NCI-H774 (cell line): ENCODE measurements around the gene NFIA.

ENCODE experiments used
- DNase-seq: peaks from one replicate; lab custom pipeline; 2025; lab: John Stamatoyannopoulos, UW

Gene NFIA

GRCh38 chr1:61434276-61434675 is 351.9 kb downstream of the NFIA start:
- DNase-seq: no peak

DNA sequence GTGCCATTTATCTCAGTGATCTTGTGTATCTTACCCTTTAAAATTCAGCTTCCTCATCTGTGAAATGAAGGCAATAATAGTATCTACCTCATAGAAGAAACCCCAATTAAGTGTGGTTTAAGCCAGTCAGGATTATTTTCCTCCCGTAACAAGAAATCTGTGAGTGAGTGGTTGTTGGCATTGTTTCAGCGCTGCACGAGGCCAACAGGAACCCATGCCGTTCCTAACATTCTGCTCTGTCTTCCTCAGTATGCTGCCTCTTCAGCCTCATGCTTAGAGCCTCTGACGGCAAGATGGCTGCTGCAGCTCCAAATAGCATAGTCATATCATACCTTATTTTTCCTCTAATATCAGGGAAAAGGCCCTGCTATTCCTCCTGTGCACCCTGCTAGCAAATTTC is 352.9 kb downstream of the NFIA start:
- DNase-seq: no peak

GRCh38 chr1:61436016-61436415 is 353.7 kb downstream of the NFIA start:
- no peak for DNase-seq

- DNase-seq: no peak
Observed at GRCh38 chr1:61436491-61437120, 354.2 kb downstream of the NFIA start.

- DNase-seq: peak; percentile 41
Observed at GRCh38 chr1:61439234-61439633, 356.9 kb downstream of the NFIA start.

DNA sequence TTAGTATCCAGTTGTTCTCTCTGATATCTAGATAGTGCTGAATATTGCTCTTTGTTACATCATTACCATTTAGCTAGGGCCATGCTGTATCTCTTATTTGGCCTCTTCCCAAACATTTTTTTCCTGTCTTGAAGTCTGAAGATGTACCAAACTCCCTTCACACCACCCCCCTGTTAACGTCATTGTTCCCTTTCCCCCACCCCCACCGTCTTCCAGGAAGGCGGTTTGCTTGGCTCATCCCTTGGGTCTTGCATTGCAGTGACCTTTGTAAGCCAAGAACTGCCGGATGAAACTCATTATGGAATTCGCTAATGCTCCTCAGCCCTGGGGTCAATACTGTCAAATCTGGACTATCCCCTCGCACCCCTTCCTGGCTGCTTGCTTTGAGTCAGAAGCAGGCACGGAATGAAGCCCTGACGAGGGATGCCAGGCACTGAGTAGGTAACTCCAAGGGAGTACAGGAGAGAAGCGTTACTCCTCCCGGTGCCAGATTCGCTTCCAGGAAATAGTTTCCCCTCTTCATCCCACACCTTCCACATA is 359.4 kb downstream of the NFIA start:
- DNase-seq: no peak

GRCh38 chr1:61442544-61442943 is 360.2 kb downstream of the NFIA start:
- no peak for DNase-seq

- no peak for DNase-seq
Observed at GRCh38 chr1:61444288-61444687, 361.9 kb downstream of the NFIA start.

GRCh38 chr1:61445269-61445825 is 363.0 kb downstream of the NFIA start:
- DNase-seq: no peak

DNA sequence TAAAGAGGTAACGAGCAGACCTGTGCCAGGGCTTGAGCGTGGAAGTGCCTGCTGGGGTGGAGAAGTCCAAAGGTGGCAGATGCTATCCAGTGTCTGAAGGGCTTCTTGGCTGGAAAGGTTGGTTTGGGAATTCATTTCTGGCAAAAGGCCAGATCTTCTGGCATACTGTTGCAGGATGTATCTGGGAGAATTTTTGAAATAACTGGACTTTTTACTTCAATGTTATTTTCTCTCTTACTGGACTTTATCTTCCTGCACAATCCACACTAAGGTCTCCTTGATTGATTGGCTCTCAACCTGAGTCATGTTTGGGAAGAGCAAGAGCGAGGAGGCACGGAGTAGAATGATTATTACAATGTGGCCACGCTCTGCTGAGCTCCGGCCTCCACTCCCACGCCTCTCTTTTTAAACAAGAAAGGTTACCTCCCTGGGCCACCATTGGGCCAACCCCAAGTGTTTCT is 364.2 kb downstream of the NFIA start:
- no peak for DNase-seq

DNA sequence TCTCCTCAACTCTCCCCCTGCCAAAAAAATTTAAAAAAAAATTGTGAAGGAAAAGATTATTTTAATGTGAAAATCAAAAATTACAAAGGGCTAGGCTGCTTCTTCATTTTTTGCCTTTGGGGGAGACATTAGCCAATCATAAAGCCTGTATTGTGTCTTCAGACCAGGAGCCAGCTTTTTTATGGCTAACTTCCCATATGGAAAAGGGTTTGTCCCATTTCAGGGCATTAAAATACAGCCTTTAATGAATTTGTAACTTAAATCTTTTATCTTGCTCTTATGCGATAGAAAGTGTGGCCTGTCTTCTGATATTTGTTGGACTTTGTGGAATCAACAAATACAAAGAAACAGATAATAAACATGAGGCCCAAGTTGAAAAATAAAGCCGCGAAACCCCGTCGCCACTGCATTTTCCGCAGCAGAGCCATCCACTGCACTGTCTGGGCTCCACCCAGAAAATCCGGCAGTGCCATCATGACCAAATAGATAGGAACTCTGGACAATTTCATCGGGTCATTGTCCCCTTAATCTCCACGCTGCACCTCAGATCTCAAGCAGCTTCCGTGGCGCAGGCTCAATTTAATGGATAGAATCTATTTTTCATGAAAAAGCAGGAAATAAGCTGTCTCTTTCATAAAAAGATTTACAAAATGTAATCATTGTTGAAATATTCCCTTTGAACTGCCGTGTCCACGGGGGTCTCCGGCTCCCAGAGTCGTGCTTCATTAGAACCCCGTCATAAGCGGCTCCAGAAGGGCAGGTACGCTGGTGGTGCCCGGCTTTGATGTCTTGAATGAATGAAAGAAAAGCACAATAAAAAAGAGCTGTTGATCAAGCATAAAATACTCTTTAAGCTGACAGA is 365.0 kb downstream of the NFIA start:
- DNase-seq: no peak

DNA sequence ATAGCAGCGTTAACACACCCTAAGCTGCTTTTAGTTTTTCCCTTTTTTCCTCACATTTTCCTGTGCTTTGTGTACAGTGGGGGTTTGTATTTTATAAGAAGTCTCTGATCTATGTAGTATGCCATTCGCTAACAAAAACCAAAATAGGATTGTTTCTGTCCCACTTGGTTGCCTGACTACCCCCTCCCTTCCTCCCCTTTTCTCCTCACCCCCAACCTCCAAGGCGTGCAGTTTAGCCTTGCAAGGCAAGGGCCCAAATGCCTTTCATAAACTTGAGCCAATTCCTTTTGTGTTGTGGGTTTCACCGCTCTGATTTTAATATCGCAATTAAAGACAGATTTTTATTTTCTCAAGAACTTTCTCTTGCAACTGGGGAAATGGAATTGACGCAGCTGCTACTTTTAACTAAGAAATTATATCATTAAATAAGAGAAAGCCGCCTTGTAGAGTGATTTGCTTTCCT is 365.6 kb downstream of the NFIA start:
- no peak for DNase-seq

DNA sequence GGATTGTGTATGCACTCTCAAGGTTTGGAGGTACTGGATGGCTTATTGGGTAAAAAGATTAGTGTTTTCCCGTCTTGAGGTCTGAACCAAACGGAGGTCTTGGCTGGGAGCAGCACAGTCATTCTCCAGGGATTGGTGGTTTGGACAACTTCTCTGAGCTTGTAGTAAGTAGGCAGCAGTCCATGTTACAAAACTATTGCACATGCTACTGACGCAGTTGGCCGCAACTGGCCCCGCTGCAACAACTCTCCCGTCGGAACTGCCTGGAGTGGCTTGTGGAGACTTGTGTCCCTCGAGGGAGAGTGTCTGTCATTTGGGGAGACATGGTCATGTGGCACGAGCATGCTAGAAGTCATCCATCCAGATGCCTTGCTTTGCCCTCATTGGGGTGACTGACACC is 366.6 kb downstream of the NFIA start:
- DNase-seq: no peak

DNA sequence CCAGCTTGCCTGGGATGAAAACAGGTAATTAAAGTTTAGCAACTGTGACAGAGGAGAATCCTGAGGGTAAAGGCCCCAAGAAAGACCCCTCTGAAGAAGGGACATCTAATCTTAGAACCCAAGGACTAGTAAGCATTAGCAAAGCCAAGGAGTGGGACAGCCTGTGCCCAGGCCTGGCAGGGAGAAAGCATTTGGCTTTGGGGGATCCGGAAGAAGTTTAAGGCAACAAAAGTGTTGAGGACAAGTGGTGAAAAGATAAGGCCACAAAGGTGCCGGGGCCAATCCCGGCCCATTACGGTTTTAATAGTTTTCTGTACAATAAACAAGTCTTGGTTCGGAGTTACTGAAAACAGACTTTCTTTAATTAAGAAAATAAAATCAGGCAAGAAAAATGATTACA is 367.0 kb downstream of the NFIA start:
- no peak for DNase-seq

- no peak for DNase-seq
Observed at GRCh38 chr1:61450454-61450853, 368.1 kb downstream of the NFIA start.

- DNase-seq: no peak
Observed at GRCh38 chr1:61450872-61451571, 368.7 kb downstream of the NFIA start.

GRCh38 chr1:61451572-61451968 is 369.2 kb downstream of the NFIA start:
- DNase-seq: no peak

GRCh38 chr1:61452176-61453035 is 370.0 kb downstream of the NFIA start:
- DNase-seq: no peak

GRCh38 chr1:61453111-61453961 is 371.0 kb downstream of the NFIA start:
- peak; percentile 88 for DNase-seq

- no peak for DNase-seq
Observed at GRCh38 chr1:61455400-61455799, 373.0 kb downstream of the NFIA start.
